ENCODE results near the gene CCNL2.

DNA sequence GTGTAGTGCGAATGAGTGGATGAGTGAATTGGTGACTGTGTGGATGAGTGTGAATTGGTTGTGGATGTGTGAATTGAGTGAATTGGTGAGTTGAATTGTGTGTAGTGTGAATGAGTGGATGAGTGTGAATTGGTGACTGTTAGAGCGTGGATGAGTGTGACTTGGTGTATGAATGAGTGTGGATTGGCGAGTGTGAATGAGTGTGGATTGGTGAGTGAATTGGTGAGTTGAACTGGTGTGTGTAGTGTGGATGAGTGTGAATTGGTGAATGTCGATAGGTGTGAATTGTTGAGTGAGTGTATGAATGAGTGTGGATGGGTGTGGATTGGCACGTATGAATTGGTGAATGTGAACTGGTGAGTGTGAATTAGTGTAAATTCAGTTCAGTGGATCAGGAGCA, 31.8 kb downstream of the CCNL2 start:
- TF ChIP-seq SMC3 (IDR thresholded peaks at IDR 0.05) (no peak), JUN (IDR thresholded peaks at IDR 0.05) (no peak)
